Stimulated activated CD8-positive, alpha-beta memory T cell treated with anti-CD3 and anti-CD28 coated beads, Interleukin-12 subunit alpha, Interleukin-12 subunit beta, amount 100 ng/mL, for 24 hours (primary cell): Measurements from ENCODE around the gene ATP9A.

Experiments
- DNase-seq: peaks from one replicate; pipeline ENCODE4 v3.0.0-alpha.2; 2020; ENCODE audit errors: extremely low read depth

ATP9A gene

GRCh38 chr20:51602131-51602530 lies 166.1 kb downstream of the ATP9A start:
- no peak for DNase-seq

- no peak for DNase-seq
These were observed 167.2 kb downstream of the ATP9A start for GRCh38 chr20:51600950-51601349.

GRCh38 chr20:51600016-51600420 lies 168.2 kb downstream of the ATP9A start:
- no peak for DNase-seq

- no peak for DNase-seq
These were observed 169.6 kb downstream of the ATP9A start for GRCh38 chr20:51598556-51598955.

- no peak for DNase-seq
These were observed 170.6 kb downstream of the ATP9A start for GRCh38 chr20:51597389-51598231.

GRCh38 chr20:51596668-51597388 lies 171.4 kb downstream of the ATP9A start:
- no peak for DNase-seq

GRCh38 chr20:51595744-51596143 lies 172.4 kb downstream of the ATP9A start:
- DNase-seq, result no peak

GRCh38 chr20:51595058-51595532 lies 173.1 kb downstream of the ATP9A start:
- peak; percentile 39 for DNase-seq

- no peak for DNase-seq
These were observed 173.7 kb downstream of the ATP9A start for GRCh38 chr20:51594236-51595057.

- DNase-seq, result no peak
These were observed 174.6 kb downstream of the ATP9A start for GRCh38 chr20:51593584-51593983.

- no peak for DNase-seq
These were observed 175.6 kb downstream of the ATP9A start for GRCh38 chr20:51592564-51592963.

GRCh38 chr20:51591871-51592270 lies 176.3 kb downstream of the ATP9A start:
- no peak for DNase-seq

GRCh38 chr20:51588762-51589161 lies 179.4 kb downstream of the ATP9A start:
- DNase-seq, result no peak

GRCh38 chr20:51587145-51587544 lies 181.0 kb downstream of the ATP9A start:
- no peak for DNase-seq

GRCh38 chr20:51586005-51586440 lies 182.2 kb downstream of the ATP9A start:
- no peak for DNase-seq

- no peak for DNase-seq
These were observed 183.0 kb downstream of the ATP9A start for GRCh38 chr20:51585148-51585547.

- no peak for DNase-seq
These were observed 183.5 kb downstream of the ATP9A start for GRCh38 chr20:51584737-51585136.

GRCh38 chr20:51584116-51584515 lies 184.1 kb downstream of the ATP9A start:
- DNase-seq, result no peak

GRCh38 chr20:51583499-51583898 lies 184.7 kb downstream of the ATP9A start:
- no peak for DNase-seq

GRCh38 chr20:51583073-51583472 lies 185.1 kb downstream of the ATP9A start:
- no peak for DNase-seq

- no peak for DNase-seq
These were observed 186.6 kb downstream of the ATP9A start for GRCh38 chr20:51581571-51581970.

GRCh38 chr20:51579137-51579536 lies 189.1 kb downstream of the ATP9A start:
- DNase-seq, result no peak
